SK-N-SH (cell line): ENCODE data around the gene HBQ1. TPM values are rescaled to one million over a fixed set of nuclear protein-coding genes. Genes with fewer than 3 reads are reported as not detected.

Experiments
- CTCF ChIA-PET: fragments of 300-600, 350-600 bp; formaldehyde crosslinking; extraction: SDS; loops from one replicate; lab custom pipeline; 2021; lab: Yijun Ruan, JAX
- POLR2A ChIA-PET: fragments of 350-600 bp; sonication (Branson Sonifier 250); formaldehyde crosslinking; extraction: SDS; loops from one replicate; lab custom pipeline; 2020; ENCODE audit warnings: antibody characterized with exemption, inconsistent platforms; lab: Yijun Ruan, JAX
- DNase-seq: peaks from one replicate; pipeline ENCODE4 v3.0.0; 2012
- H2AFZ ChIP-seq: fragments of 200-600 bp; sonication (generic); 2 replicates; pipeline ENCODE4 v1.8.1; 2016; ENCODE audit warnings: antibody characterized with exemption, mild to moderate bottlenecking, low read depth
- H3F3A ChIP-seq: fragments of 200-600 bp; sonication (generic); replicated peaks from 2 replicates; pipeline ENCODE3; 2016; ENCODE audit warnings: antibody characterized with exemption, mild to moderate bottlenecking; ENCODE audit not compliant: insufficient read depth
- H3K27ac ChIP-seq, 2 experiments: fragments of 200-500 bp in 1 of 2; fragments of 200-600 bp in 1 of 2; sonication (Bioruptor generic) in 1 of 2; sonication (generic), shearing (Covaris generic) in 1 of 2; 2 replicates each; pipeline versions ENCODE4 v1.5.1 to v1.6.1; 2014 to 2016; ENCODE audit warnings: low read depth in 2 of 2, inconsistent platforms in 1 of 2, low read length in 1 of 2, mild to moderate bottlenecking in 1 of 2, mixed read lengths in 1 of 2
- H3K27me3 ChIP-seq: fragments of 200-600 bp; sonication (generic), shearing (Covaris generic); 2 replicates; pipeline ENCODE4 v1.6.1; 2016; ENCODE audit warnings: mixed run types; ENCODE audit not compliant: insufficient read depth
- H3K36me3 ChIP-seq, 2 experiments: fragments of 200-500 bp in 1 of 2; fragments of 200-600 bp in 1 of 2; sonication (Bioruptor generic) in 1 of 2; sonication (generic) in 1 of 2; replicated peaks in 1 of 2; 2 replicates each; pipeline versions ENCODE3 to v1.5.1; 2014 to 2016; ENCODE audit warnings: low read length in 1 of 2, mild to moderate bottlenecking in 1 of 2; ENCODE audit not compliant: insufficient read depth in 2 of 2, control insufficient read depth in 1 of 2
- H3K4me1 ChIP-seq, 2 experiments: fragments of 200-500 bp in 1 of 2; fragments of 200-600 bp in 1 of 2; sonication (Bioruptor generic) in 1 of 2; sonication (generic), shearing (Covaris generic) in 1 of 2; 2 replicates each; pipeline versions ENCODE4 v1.5.1 to v1.6.1; 2014 to 2016; ENCODE audit warnings: low read depth in 1 of 2, low read length in 1 of 2, mixed run types in 1 of 2; ENCODE audit not compliant: insufficient read depth in 2 of 2, control insufficient read depth in 1 of 2
- H3K4me2 ChIP-seq: fragments of 200-600 bp; sonication (generic), shearing (Covaris generic); 2 replicates; pipeline ENCODE4 v1.6.1; 2017; ENCODE audit warnings: mixed run types
- H3K4me3 ChIP-seq, 2 experiments: fragments of 200-500 bp in 1 of 2; fragments of 200-600 bp in 1 of 2; sonication (Bioruptor generic) in 1 of 2; sonication (generic), shearing (Covaris generic) in 1 of 2; 2 replicates each; pipeline versions ENCODE4 v1.5.1 to v1.8.1; 2014 to 2016; ENCODE audit warnings: low read depth in 2 of 2, inconsistent platforms in 1 of 2, low read length in 1 of 2, mild to moderate bottlenecking in 1 of 2, mixed read lengths in 1 of 2, moderate library complexity in 1 of 2
- H3K79me2 ChIP-seq: fragments of 200-600 bp; sonication (generic); 2 replicates; pipeline ENCODE4 v1.8.1; 2017; ENCODE audit warnings: mild to moderate bottlenecking; ENCODE audit not compliant: insufficient read depth
- H3K9ac ChIP-seq: fragments of 200-600 bp; sonication (generic); 2 replicates; pipeline ENCODE4 v1.6.1; 2017; ENCODE audit warnings: mixed run types
- H3K9me2 ChIP-seq: fragments of 200-600 bp; sonication (generic); 2 replicates; pipeline ENCODE4 v1.6.1; 2017; ENCODE audit warnings: mixed run types
- H3K9me3 ChIP-seq: fragments of 200-600 bp; sonication (generic); 2 replicates; pipeline ENCODE4 v1.6.1; 2017; ENCODE audit warnings: mixed run types, mild to moderate bottlenecking, moderate library complexity
- H4K20me1 ChIP-seq: fragments of 200-600 bp; sonication (generic); 2 replicates; pipeline ENCODE4 v1.6.1; 2017; ENCODE audit warnings: mild to moderate bottlenecking, mixed run types; ENCODE audit not compliant: insufficient read depth
- CHD2 ChIP-seq: fragments of 150-350 bp; IDR thresholded peaks from 2 replicates; pipeline ENCODE4 v1.6.1; 2018; ENCODE audit warnings: low read length; ENCODE audit not compliant: partially characterized antibody
- ELF1 ChIP-seq: IDR thresholded peaks from 2 replicates; pipeline ENCODE4 v1.4.0; 2012
- FOSL2 ChIP-seq: IDR thresholded peaks from 2 replicates; pipeline ENCODE4 v1.4.0; 2012; ENCODE audit warnings: low read depth, mild to moderate bottlenecking, moderate library complexity, borderline replicate concordance
- FOXJ3 ChIP-seq: sonication (generic); formaldehyde crosslinking; IDR thresholded peaks from 2 replicates; pipeline ENCODE4 v1.5.1; 2020; ENCODE audit warnings: mild to moderate bottlenecking, missing genetic modification reagents
- FOXM1 ChIP-seq: IDR thresholded peaks from 2 replicates; pipeline ENCODE4 v1.4.0; 2012; ENCODE audit warnings: low read depth, mild to moderate bottlenecking
- GABPA ChIP-seq: IDR thresholded peaks from 2 replicates; pipeline ENCODE4 v1.4.0; 2012; ENCODE audit warnings: low read depth, mild to moderate bottlenecking
- GATA2 ChIP-seq: sonication (generic); formaldehyde crosslinking; IDR thresholded peaks from 2 replicates; pipeline ENCODE4 v1.5.0; 2020; ENCODE audit warnings: mild to moderate bottlenecking, missing genetic modification reagents
- IRF3 ChIP-seq: fragments of 150-350 bp; IDR thresholded peaks from 2 replicates; pipeline ENCODE4 v1.6.1; 2016; ENCODE audit warnings: mild to moderate bottlenecking, low read depth, low read length
- JUND ChIP-seq: IDR thresholded peaks from 2 replicates; pipeline ENCODE4 v1.4.0; 2012
- MAX ChIP-seq: IDR thresholded peaks from 2 replicates; pipeline ENCODE4 v1.4.0; 2012; ENCODE audit warnings: low read depth
- MEF2A ChIP-seq: IDR thresholded peaks from 2 replicates; pipeline ENCODE4 v1.4.0; 2012; ENCODE audit warnings: low read depth, borderline replicate concordance
- MXI1 ChIP-seq: IDR thresholded peaks from 2 replicates; pipeline ENCODE4 v1.6.1; 2012; ENCODE audit warnings: mild to moderate bottlenecking, low read depth, low read length, improper control_type of control experiment
- NFIC ChIP-seq: IDR thresholded peaks from 2 replicates; pipeline ENCODE4 v1.4.0; 2012; ENCODE audit warnings: borderline replicate concordance
- NRF1 ChIP-seq: IDR thresholded peaks from 2 replicates; pipeline ENCODE4 v1.6.1; 2012; ENCODE audit warnings: low read depth, mild to moderate bottlenecking, low read length
- RCOR1 ChIP-seq: fragments of 150-350 bp; IDR thresholded peaks from 2 replicates; pipeline ENCODE4 v1.6.1; 2017; ENCODE audit warnings: antibody characterized with exemption, low read length
- RFX5 ChIP-seq: IDR thresholded peaks from 2 replicates; pipeline ENCODE4 v1.6.1; 2012; ENCODE audit warnings: mild to moderate bottlenecking, improper control_type of control experiment, low read length
- SMC3 ChIP-seq: IDR thresholded peaks from 2 replicates; pipeline ENCODE4 v1.6.1; 2012; ENCODE audit warnings: low read depth, low read length, improper control_type of control experiment
- TAF1 ChIP-seq: IDR thresholded peaks from 2 replicates; pipeline ENCODE4 v1.6.1; 2012; ENCODE audit warnings: low read depth, mild to moderate bottlenecking, low read length, moderate library complexity, borderline replicate concordance
- USF1 ChIP-seq: IDR thresholded peaks from 2 replicates; pipeline ENCODE4 v1.4.0; 2012; ENCODE audit warnings: low read depth, borderline replicate concordance
- USF2 ChIP-seq: fragments of 150-350 bp; IDR thresholded peaks from 2 replicates; pipeline ENCODE4 v1.6.1; 2017; ENCODE audit warnings: antibody characterized with exemption, low read length, low read depth, borderline replicate concordance
- WGBS: methylation state at CpG from one replicate; pipeline ENCODE4 v1.1.6; 2017; ENCODE audit warnings: low lambda C conversion rate; 5-methylcytosine and 5-hydroxymethylcytosine counted together
- polyA plus RNA-seq, 3 experiments: library from polyadenylated mRNA; depleted of rRNA; stranded (reverse); fragments of >200 nt; gene quantifications; 2 replicates each; pipeline ENCODE4 v1.2.3, GENCODE V29; 2012

The HBQ1 gene
- polyA plus RNA-seq, 1 of the 3 experiments (the other 2 are of a cell fraction), result 5.2 TPM

GRCh38 chr16:142405-142967 is 37.8 kb upstream of the HBQ1 start:
- ChIA-PET CTCF (interaction anchor here (0.8 to 1.9 kb wide), 3 partner anchors 36 to 77 kb away, joined by 3 to 4 read pairs (median 4); partner anchors contain the start of gene HBQ1), POLR2A (no interaction called here)
- Histone ChIP-seq H3K27ac (no peak overlapping the region), H3K9me3 (no peaks in the 10 kb centered on the region), H2AFZ (no peak overlapping the region), H3K9ac (no peak overlapping the region), H4K20me1 (no peaks in the 10 kb centered on the region), H3K9me2 (no peaks in the 10 kb centered on the region), H3K4me1 (no peaks in the 10 kb centered on the region; a peak in 1 of 4 replicates), H3K27me3 (no peaks in the 10 kb centered on the region), H3F3A (no peaks in the 10 kb centered on the region), H3K4me3 (no peak overlapping the region), H3K4me2 (no peak overlapping the region), H3K79me2 (peaks cover 6% of the 10 kb centered on the region), H3K36me3 (no peaks in the 10 kb centered on the region)
- WGBS, result 82% methylated on average over 11 of the region's 12 CpGs
- TF ChIP-seq ELF1 (no peak), GABPA (no peak), GATA2 (CRISPR knock-in tag) (no peak), MXI1 (no peak), USF2 (no peak), MAX (no peak), SMC3 (no peak), RCOR1 (no peak), MEF2A (no peak)
- DNase-seq, result no peak

GRCh38 chr16:143047-143446 is 37.2 kb upstream of the HBQ1 start:
- DNase-seq, result no peak
- no peaks in the 10 kb centered on the region for H3K36me3 ChIP-seq
- POLR2A ChIA-PET, result no interaction called here
- H3K4me2 ChIP-seq, result no peak overlapping the region
- no peak overlapping the region for H3K9ac ChIP-seq
- no peak overlapping the region for H3K4me3 ChIP-seq
- no peak overlapping the region for H3K27ac ChIP-seq
- peaks cover under 1% of the 10 kb centered on the region for H3K79me2 ChIP-seq
- CTCF ChIA-PET, result interaction anchor here (0.8 to 1.9 kb wide), 3 partner anchors 36 to 77 kb away, joined by 3 to 4 read pairs (median 4); partner anchors contain the start of gene HBQ1
- no peaks in the 10 kb centered on the region for H3K27me3 ChIP-seq
- H3K9me2 ChIP-seq, result no peaks in the 10 kb centered on the region
- H3K4me1 ChIP-seq, result no peaks in the 10 kb centered on the region
- 84% methylated on average over 3 of the region's 6 CpGs for WGBS
- H2AFZ ChIP-seq, result no peak overlapping the region
- no peaks in the 10 kb centered on the region for H3F3A ChIP-seq
- no peaks in the 10 kb centered on the region for H3K9me3 ChIP-seq
- no peaks in the 10 kb centered on the region for H4K20me1 ChIP-seq
- TF ChIP-seq SMC3 (no peak), USF1 (no peak), FOSL2 (no peak), CHD2 (no peak), FOXM1 (no peak), NRF1 (no peak), GATA2 (CRISPR knock-in tag) (no peak), NFIC (no peak), RCOR1 (no peak), MXI1 (no peak), RFX5 (no peak), FOXJ3 (no peak), ELF1 (no peak), TAF1 (no peak), JUND (no peak), IRF3 (no peak), USF2 (no peak)
